Ovary (tissue), 9 donors: Measurements from ENCODE around the gene FIG4. TPM values are rescaled to one million over a fixed set of nuclear protein-coding genes. Genes with fewer than 3 reads are reported as not detected.

Experiments used
- DNase-seq, 5 donors: peaks; one replicate each; pipeline ENCODE4 v3.0.0-alpha.2; 2019 to 2020
- H3K27ac ChIP-seq, 2 donors: fragments of 200-600 bp; one replicate each; pipeline versions ENCODE4 v1.5.1 to v1.8.0; 2019 to 2022
- H3K27me3 ChIP-seq: fragments of 200-600 bp; one replicate; pipeline ENCODE4 v1.8.0; 2022
- H3K36me3 ChIP-seq: fragments of 200-600 bp; sonication (generic); one replicate; pipeline ENCODE4 v1.5.1; 2019
- H3K4me1 ChIP-seq: one replicate; pipeline ENCODE4 v1.8.1; 2013; ENCODE audit warnings: mild to moderate bottlenecking, moderate library complexity; ENCODE audit not compliant: insufficient read depth
- H3K4me3 ChIP-seq: fragments of 200-600 bp; sonication (generic); one replicate; pipeline ENCODE4 v1.5.1; 2017
- H3K9me3 ChIP-seq, 2 donors: fragments of 200-600 bp in 1 of 2; sonication (generic) in 1 of 2; one replicate each; pipeline versions ENCODE4 v1.5.1 to v1.8.1; 2013 to 2019; ENCODE audit warnings: mild to moderate bottlenecking in 1 of 2, moderate library complexity in 1 of 2
- CTCF ChIP-seq, 3 donors: fragments of 450-650 bp in 2 of 3; fragments of 200-600 bp in 1 of 3; IDR thresholded peaks; one replicate each; pipeline versions ENCODE4 v1.5.1 to v1.8.0; 2016 to 2022; ENCODE audit warnings: antibody characterized with exemption in 3 of 3, mild to moderate bottlenecking in 1 of 3
- EP300 ChIP-seq: sonication (generic); formaldehyde crosslinking; IDR thresholded peaks from one replicate; pipeline ENCODE4 v1.6.1; 2017; ENCODE audit warnings: antibody characterized with exemption
- POLR2A ChIP-seq: fragments of 450-650 bp; IDR thresholded peaks from one replicate; pipeline ENCODE4 v1.6.1; 2017; ENCODE audit warnings: antibody characterized with exemption, mild to moderate bottlenecking, moderate library complexity
- WGBS, 3 donors: extraction: QIAGEN DNeasy Blood & Tissue Kit in 1 of 3; methylation state at CpG; one replicate each; pipeline versions ENCODE4 v1.1.5 to v1.1.7; 2013 to 2017; 5-methylcytosine and 5-hydroxymethylcytosine counted together
- intact Hi-C, 4 donors: fragments of 100-400 bp; cut with DNase I; formaldehyde crosslinking; loops; one replicate each; pipeline versions ENCODE4 v1.11.0 to v1.15.1; 2022 to 2023
- polyA plus RNA-seq, 2 donors: library from polyadenylated mRNA; stranded (reverse); fragments of 200-250 nt in 1 of 2; fragments of 350-450 nt in 1 of 2; fragmentation: Illumina TruSeq in 1 of 2; extraction: RNeasy Lipid Tissue Mini Kit (QIAGEN cat#74804) in 1 of 2; gene quantifications; one replicate each; pipeline ENCODE4 v1.2.3, GENCODE V29; 2013 to 2014
- total RNA-seq, 7 donors: library from RNA; depleted of rRNA in 2 of 7; stranded (reverse); fragments of >200 nt in 2 of 7; fragmentation: NEBNext Ultra II Directional in 3 of 7; extraction: Animal tissue kit (Norgen Biotek cat#: 25700) in 3 of 7; gene quantifications; one replicate each; pipeline versions ENCODE4 v1.1.0 to v1.2.4, GENCODE V29; 2016 to 2023
- donor health status: DM: no; HTN: no; CAD: no; lungs with moderate emphysema.
- donor health status: DM: no; HTN: no; CAD: no.
- donor health status: Bipolar disorder and iron deficiency.
- donor health status: DM: yes; HTN: yes; CAD: no.
- donor health status: DM: no; HTN: no; CAD: no.
- donor health status: DM: yes; HTN: yes; CAD: no.

Gene FIG4
- total and polyA plus RNA-seq, 9 donors = 7.4 to 17.5 (median 13.3) TPM

- H3K4me3 ChIP-seq = no peak overlapping the region
- DNase-seq = no peak
- no peaks in the 10 kb centered on the region for H3K36me3 ChIP-seq
- no peaks in the 10 kb centered on the region for H3K27me3 ChIP-seq
- intact Hi-C loops = no loop called here
- H3K9me3 ChIP-seq = no peaks in the 10 kb centered on the region
- no peak overlapping the region for H3K27ac ChIP-seq
- TF ChIP-seq CTCF (IDR thresholded peaks at IDR 0.05) (no peak), EP300 (no peak), POLR2A (no peak)
- WGBS, 3 donors = 8 to 13% (median 12%) methylated on average over 1 of the region's 1 CpG
- peaks cover 1% of the 10 kb centered on the region for H3K4me1 ChIP-seq
Measured at GRCh38 chr6:109790131-109790530, 99.0 kb downstream of the FIG4 start.

GRCh38 chr6:109791301-109791700, 100.2 kb downstream of the FIG4 start:
- 74 to 82% (median 81%) methylated on average over 12 of the region's 12 CpGs for WGBS, 3 donors
- intact Hi-C loops = no loop called here
- no peak overlapping the region for H3K27ac ChIP-seq

GRCh38 chr6:109793021-109793420, 101.9 kb downstream of the FIG4 start:
- intact Hi-C loops = no loop called here
- TF ChIP-seq CTCF (IDR thresholded peaks at IDR 0.05) (no peak), EP300 (no peak), POLR2A (no peak)
- 97 to 100% (median 97%) methylated on average over 1 of the region's 1 CpG for WGBS, 3 donors
- H3K4me3 ChIP-seq = no peak overlapping the region
- no peaks in the 10 kb centered on the region for H3K9me3 ChIP-seq
- H3K27ac ChIP-seq = no peak overlapping the region
- no peak for DNase-seq
- no peaks in the 10 kb centered on the region for H3K36me3 ChIP-seq
- no peaks in the 10 kb centered on the region for H3K27me3 ChIP-seq
- H3K4me1 ChIP-seq = peaks cover 1% of the 10 kb centered on the region

More at GRCh38 chr6:109791301-109791700, 100.2 kb downstream of the FIG4 start:
- Histone ChIP-seq H3K4me1 (peaks cover 1% of the 10 kb centered on the region), H3K36me3 (no peaks in the 10 kb centered on the region), H3K4me3 (no peak overlapping the region), H3K27me3 (no peaks in the 10 kb centered on the region), H3K9me3 (no peaks in the 10 kb centered on the region)
- TF ChIP-seq CTCF (IDR thresholded peaks at IDR 0.05) (no peak), POLR2A (no peak), EP300 (no peak)
- no peak for DNase-seq

GRCh38 chr6:109793792-109794191, 102.7 kb downstream of the FIG4 start:
- no peaks in the 10 kb centered on the region for H3K9me3 ChIP-seq
- H3K27me3 ChIP-seq = no peaks in the 10 kb centered on the region
- peaks cover 1% of the 10 kb centered on the region for H3K4me1 ChIP-seq
- TF ChIP-seq POLR2A (no peak), CTCF (IDR thresholded peaks at IDR 0.05) (no peak), EP300 (no peak)
- intact Hi-C loops = no loop called here
- no peaks in the 10 kb centered on the region for H3K36me3 ChIP-seq
- H3K4me3 ChIP-seq = no peak overlapping the region
- no peak overlapping the region for H3K27ac ChIP-seq
- peak in 1 of 5 donors; percentile 36 for DNase-seq
- 32 to 51% (median 45%) methylated on average over 1 of the region's 1 CpG for WGBS, 3 donors
